Testis (tissue), 3 donors: ENCODE measurements around the gene MED10. TPM values are rescaled to one million over a fixed set of nuclear protein-coding genes. Genes with fewer than 3 reads are reported as not detected.
A peak's percentile ranks its signal among the peaks of the same experiment; 100 is the strongest.
"Not testable (repeated sequence)": the region's sequence is repeated elsewhere in the genome, so short reads cannot be mapped to it uniquely, and the experiment has no call there.

ENCODE experiments used
- DNase-seq: peaks from one replicate; pipeline ENCODE4 v3.0.0-alpha.2; 2019
- H3K27ac ChIP-seq, 2 donors: fragments of 200-600 bp; sonication (generic); one replicate each; pipeline ENCODE4 v1.5.1; 2019
- H3K27me3 ChIP-seq: fragments of 200-600 bp; sonication (generic); one replicate; pipeline ENCODE4 v1.5.1; 2019
- H3K36me3 ChIP-seq: fragments of 200-600 bp; sonication (generic); one replicate; pipeline ENCODE4 v1.5.1; 2017; ENCODE audit warnings: low read depth; ENCODE audit errors: missing control alignments
- H3K4me1 ChIP-seq: fragments of 200-600 bp; sonication (generic); one replicate; pipeline ENCODE4 v1.5.1; 2019
- H3K4me3 ChIP-seq, 2 donors: fragments of 200-600 bp; sonication (generic); one replicate each; pipeline ENCODE4 v1.5.1; 2017 to 2019
- H3K9me3 ChIP-seq: fragments of 200-600 bp; sonication (generic); one replicate; pipeline ENCODE4 v1.5.1; 2017
- CTCF ChIP-seq, 3 experiments: fragments of 450-650 bp in 2 of 3; fragments of 200-600 bp in 1 of 3; sonication (generic) in 1 of 3; IDR thresholded peaks; one replicate each; pipeline ENCODE4 v1.5.1; 2016 to 2019; ENCODE audit warnings: antibody characterized with exemption in 3 of 3, mild to moderate bottlenecking in 2 of 3, moderate library complexity in 1 of 3
- POLR2A ChIP-seq: fragments of 450-650 bp; IDR thresholded peaks from one replicate; pipeline ENCODE4 v1.6.1; 2017; ENCODE audit warnings: antibody characterized with exemption, mild to moderate bottlenecking, moderate library complexity
- WGBS, 2 donors: methylation state at CpG; one replicate each; pipeline ENCODE4 v1.1.5; 2018; 5-methylcytosine and 5-hydroxymethylcytosine counted together
- intact Hi-C: fragments of 100-400 bp; cut with DNase I; formaldehyde crosslinking; loops from one replicate; pipeline ENCODE4 v1.15.1; 2023; ENCODE audit warnings: low total_unique reads
- polyA plus RNA-seq: library from polyadenylated mRNA; stranded (reverse); fragments of 350-450 nt; fragmentation: Illumina TruSeq; extraction: RNeasy Lipid Tissue Mini Kit (QIAGEN cat#74804); gene quantifications from one replicate; pipeline ENCODE4 v1.2.3, GENCODE V29; 2014; ENCODE audit warnings: low read depth, low replicate concordance; ENCODE audit not compliant: insufficient read depth
- total RNA-seq, 2 donors: library from RNA; depleted of rRNA; stranded (reverse); fragments of >200 nt; gene quantifications; one replicate each; pipeline ENCODE4 v1.2.3, GENCODE V29; 2016

MED10 gene
- total and polyA plus RNA-seq, 3 donors from 2014 or later: 43.6 to 47.9 (median 43.8) TPM

GRCh38 chr5:6365977-6366590 lies 12.3 kb downstream of the MED10 start:
- no peaks in the 10 kb centered on the region for H3K36me3 ChIP-seq
- intact Hi-C loops: no loop called here
- H3K4me3 ChIP-seq: no peak overlapping the region
- WGBS, 2 donors: 71 to 81% methylated on average over 16 of the region's 16 CpGs
- no peak overlapping the region for H3K27ac ChIP-seq
- H3K4me1 ChIP-seq: no peaks in the 10 kb centered on the region
- no peaks in the 10 kb centered on the region for H3K9me3 ChIP-seq
- TF ChIP-seq POLR2A (no peak), CTCF (IDR thresholded peaks at IDR 0.05) (no peak)
- peak; percentile 8 for DNase-seq
- no peaks in the 10 kb centered on the region for H3K27me3 ChIP-seq

- intact Hi-C loops: no loop called here
- TF ChIP-seq POLR2A (no peak), CTCF (IDR thresholded peaks at IDR 0.05) (no peak)
- Histone ChIP-seq H3K9me3 (no peaks in the 10 kb centered on the region), H3K36me3 (no peaks in the 10 kb centered on the region), H3K4me1 (no peaks in the 10 kb centered on the region), H3K4me3 (no peak overlapping the region), H3K27ac (no peak overlapping the region), H3K27me3 (no peaks in the 10 kb centered on the region)
- 88 to 96% methylated on average over 9 to 15 of the region's 15 CpGs for WGBS, 2 donors
- peak; percentile 8 for DNase-seq
These were observed 13.0 kb downstream of the MED10 start for GRCh38 chr5:6365142-6365976.

DNA sequence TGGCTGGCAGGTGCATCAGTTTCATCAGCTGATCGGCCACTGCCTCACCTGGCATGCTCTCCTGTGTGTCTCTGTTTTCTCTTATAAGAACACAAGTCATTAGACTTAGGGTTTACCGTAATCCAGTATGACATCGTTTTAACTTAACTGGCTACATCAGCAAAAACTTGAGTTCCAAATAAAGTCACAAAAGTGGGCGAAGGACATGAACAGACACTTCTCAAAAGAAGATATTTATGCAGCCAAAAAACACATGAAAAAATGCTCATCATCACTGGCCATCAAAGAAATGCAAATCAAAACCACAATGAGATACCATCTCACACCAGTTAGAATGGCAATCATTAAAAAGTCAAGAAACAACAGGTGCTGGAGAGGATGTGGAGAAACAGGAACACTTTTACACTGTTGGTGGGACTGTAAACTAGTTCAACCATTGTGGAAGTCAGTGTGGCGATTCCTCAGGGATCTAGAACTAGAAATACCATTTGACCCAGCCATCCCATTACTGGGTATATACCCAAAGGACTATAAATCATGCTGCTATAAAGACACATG lies 14.8 kb downstream of the MED10 start:
- 79 to 90% methylated on average over 4 of the region's 5 CpGs for WGBS, 2 donors
- H3K9me3 ChIP-seq, DNase-seq, H3K4me1 ChIP-seq, H3K27ac ChIP-seq, intact Hi-C loops, H3K4me3 ChIP-seq, H3K36me3 ChIP-seq, H3K27me3 ChIP-seq: not testable (repeated sequence)

- Histone ChIP-seq H3K27me3 (no peaks in the 10 kb centered on the region), H3K4me3 (no peak overlapping the region), H3K4me1 (no peaks in the 10 kb centered on the region), H3K27ac (no peak overlapping the region), H3K36me3 (no peaks in the 10 kb centered on the region), H3K9me3 (no peaks in the 10 kb centered on the region)
- intact Hi-C loops: no loop called here
- 94 to 98% methylated on average over 7 of the region's 7 CpGs for whole genome bisulfite sequencing, 2 donors
- peak; percentile 6 for DNase-seq
- no peak for TF ChIP-seq POLR2A
- no peak for TF ChIP-seq CTCF (IDR thresholded peaks at IDR 0.05)
These were observed 15.5 kb downstream of the MED10 start for GRCh38 chr5:6362846-6363245.

GRCh38 chr5:6361101-6361500 lies 17.2 kb downstream of the MED10 start:
- TF ChIP-seq POLR2A (no peak), CTCF (IDR thresholded peaks at IDR 0.05) (no peak)
- WGBS, 2 donors: 81 to 86% methylated on average over 8 of the region's 8 CpGs
- no peaks in the 10 kb centered on the region for H3K9me3 ChIP-seq

More at GRCh38 chr5:6361101-6361500, 17.2 kb downstream of the MED10 start:
- no peak for DNase-seq
- no peaks in the 10 kb centered on the region for H3K36me3 ChIP-seq
- H3K4me1 ChIP-seq: no peaks in the 10 kb centered on the region
- H3K4me3 ChIP-seq: no peak overlapping the region
- intact Hi-C loops: no loop called here
- no peak overlapping the region for H3K27ac ChIP-seq
- H3K27me3 ChIP-seq: no peaks in the 10 kb centered on the region
